ENCODE data around the gene DPM2.

GRCh38 chr9:127941062-127941960 is 3.7 kb upstream of the DPM2 start:
- TF ChIP-seq USF2 (CRISPR knock-in tag; IDR thresholded peaks at IDR 0.05) (no peak), IRF1 (CRISPR knock-in tag; IDR thresholded peaks at IDR 0.05) (no peak), ZBTB43 (CRISPR knock-in tag; IDR thresholded peaks at IDR 0.05) (no peak)
